HepG2 (cell line): ENCODE data around the gene ETS1. TPM values are rescaled to one million over a fixed set of nuclear protein-coding genes. Genes with fewer than 3 reads are reported as not detected.

ENCODE experiments used
- BCL6 ChIP-seq: IDR thresholded peaks from 2 replicates; pipeline ENCODE4 v1.6.1; 2016; ENCODE audit warnings: missing genetic modification reagents, missing compliant biosample characterization
- DNMT1 ChIP-seq: sonication (generic); formaldehyde crosslinking; IDR thresholded peaks from 2 replicates; pipeline ENCODE4 v1.5.1; 2020; ENCODE audit warnings: mild to moderate bottlenecking, missing genetic modification reagents
- FOXA3 ChIP-seq: IDR thresholded peaks from 2 replicates; pipeline ENCODE4 v1.6.1; 2016; ENCODE audit warnings: missing genetic modification reagents, missing compliant biosample characterization
- KDM2A ChIP-seq: sonication (generic); formaldehyde crosslinking; IDR thresholded peaks from 2 replicates; pipeline ENCODE4 v1.4.0; 2020; ENCODE audit warnings: low read depth, missing genetic modification reagents, borderline replicate concordance
- LCORL ChIP-seq, 2 experiments: fragments of 450-650 bp in 1 of 2; sonication (generic) in 1 of 2; formaldehyde crosslinking in 1 of 2; IDR thresholded peaks; 2 replicates each; pipeline versions ENCODE4 v1.5.0 to v1.6.1; 2017 to 2020; ENCODE audit warnings: antibody characterized with exemption in 1 of 2, missing genetic modification reagents in 1 of 2
- NR2F2 ChIP-seq: IDR thresholded peaks from 2 replicates; pipeline ENCODE4 v1.6.1; 2012; ENCODE audit warnings: low read depth, inconsistent platforms, borderline replicate concordance
- ZBTB1 ChIP-seq: sonication (generic); formaldehyde crosslinking; IDR thresholded peaks from 2 replicates; pipeline ENCODE4 v1.4.0; 2020; ENCODE audit warnings: missing genetic modification reagents, borderline replicate concordance
- ZNF331 ChIP-seq: sonication (generic); formaldehyde crosslinking; IDR thresholded peaks from 2 replicates; pipeline ENCODE4 v1.4.0; 2020; ENCODE audit warnings: missing genetic modification reagents
- ZNF431 ChIP-seq: sonication (generic); formaldehyde crosslinking; IDR thresholded peaks from 2 replicates; pipeline ENCODE4 v1.9.0; 2022; ENCODE audit warnings: missing genetic modification reagents, low read depth, mild to moderate bottlenecking, borderline replicate concordance
- ZNF577 ChIP-seq: sonication (generic); formaldehyde crosslinking; IDR thresholded peaks from 2 replicates; pipeline ENCODE4 v1.4.0; 2020; ENCODE audit warnings: mild to moderate bottlenecking, low read depth, missing genetic modification reagents, borderline replicate concordance
- ZNF773 ChIP-seq: sonication (generic); formaldehyde crosslinking; IDR thresholded peaks from 2 replicates; pipeline ENCODE4 v1.4.0; 2020; ENCODE audit warnings: missing genetic modification reagents, borderline replicate concordance
- ZNF788 ChIP-seq: sonication (generic); formaldehyde crosslinking; IDR thresholded peaks from 2 replicates; pipeline ENCODE4 v1.5.0; 2020; ENCODE audit warnings: mild to moderate bottlenecking, missing genetic modification reagents, borderline replicate concordance
- polyA plus RNA-seq, 8 experiments: library from polyadenylated mRNA; depleted of rRNA in 3 of 8; stranded (reverse) in 7 of 8; unstranded in 1 of 8; fragments of >200 nt; fragmentation: Illumina TruSeq in 4 of 8; extraction: Trizol in 4 of 8; gene quantifications; 2 replicates each; pipeline versions ENCODE4 v1.2.1 to v1.2.3, GENCODE V29; 2011 to 2016; ENCODE audit warnings: low read depth in 4 of 8, missing spikeins in 1 of 8, mixed read lengths in 1 of 8; ENCODE audit not compliant: insufficient read depth in 1 of 8
- total RNA-seq, 5 experiments: library from RNA; depleted of rRNA; stranded (reverse); fragments of >200 nt; fragmentation: Illumina TruSeq; extraction: Trizol; gene quantifications; 2 replicates each; pipeline ENCODE4 v1.2.3, GENCODE V29; 2016; ENCODE audit warnings: low read depth in 1 of 5
- TF ChIP-seq, protein P1 (sequence below): IDR thresholded peaks from 2 replicates; pipeline ENCODE4 v1.6.1; 2016; ENCODE audit warnings: mild to moderate bottlenecking
- TF ChIP-seq, protein P2 (sequence below), 2 experiments: fragments of 450-650 bp in 1 of 2; sonication (generic) in 1 of 2; formaldehyde crosslinking in 1 of 2; IDR thresholded peaks; 2 replicates each; pipeline versions ENCODE4 v1.6.1 to v1.8.0; 2016 to 2022; ENCODE audit warnings: antibody characterized with exemption in 1 of 2, mild to moderate bottlenecking in 1 of 2, missing genetic modification reagents in 1 of 2
- TF ChIP-seq, protein P3 (sequence below): sonication (generic); formaldehyde crosslinking; IDR thresholded peaks from 2 replicates; pipeline ENCODE4 v1.4.0; 2020; ENCODE audit warnings: mild to moderate bottlenecking, missing genetic modification reagents

Gene ETS1
- total and polyA plus RNA-seq, 2 of the 13 experiments (the other 11 are each of a cell fraction or from before 2014, with no cell fraction given), result 0.18 to 0.34 TPM

DNA sequence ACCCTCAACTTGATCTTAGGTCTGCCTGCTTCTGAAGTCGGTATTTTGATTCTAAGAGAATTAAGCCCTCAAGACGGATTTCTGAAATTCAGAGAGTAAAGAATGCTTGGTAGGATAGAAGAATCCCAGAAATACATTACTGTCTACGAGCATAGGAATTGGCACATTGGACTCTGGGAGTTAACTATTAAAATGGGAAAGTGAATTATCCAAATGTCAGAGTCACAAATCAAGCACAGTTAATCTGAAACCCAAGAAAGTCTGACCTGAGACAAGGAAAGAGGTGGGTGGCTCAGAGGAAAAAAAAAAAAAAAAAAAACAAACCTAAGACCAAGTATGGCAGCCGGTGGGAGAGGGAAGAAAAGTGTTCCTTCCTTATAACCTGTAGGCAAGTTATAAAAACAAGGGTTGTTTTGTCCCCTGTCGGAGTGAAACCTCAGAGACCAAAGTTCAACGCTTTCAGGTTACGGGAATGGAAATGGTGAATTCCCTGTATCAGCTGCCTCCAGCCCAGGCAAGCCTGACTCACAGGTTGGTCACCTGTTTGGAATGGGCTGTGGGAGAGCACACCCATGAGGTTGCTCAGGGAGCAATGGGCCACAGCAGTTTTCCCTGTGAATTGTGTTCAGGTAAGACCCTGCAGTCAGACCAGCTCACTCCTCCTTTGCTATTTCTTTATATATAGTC is 139.0 kb downstream of the ETS1 start (continued):
- TF ChIP-seq DNMT1 (no peak), NR2F2 (no peak), FOXA3 (peak; percentile 59), BCL6 (CRISPR knock-in tag) (peak; percentile 42; the same call in 1 of the 2 replicates), ZNF577 (no peak), ZBTB1 (CRISPR knock-in tag) (no peak), ZNF788 (peak; percentile 17; the same call in 1 of the 2 replicates), ZNF431 (no peak), ZNF773 (CRISPR knock-in tag) (no peak), LCORL (IDR thresholded peaks at IDR 0.05) (no peak), LCORL (CRISPR knock-in tag; IDR thresholded peaks at IDR 0.05) (0 out of 2 replicates have a peak, but pooled peaks have one; percentile 20), KDM2A (CRISPR knock-in tag) (peak; percentile 72), ZNF331 (CRISPR knock-in tag) (peak; percentile 45; the same call in 1 of the 2 replicates)
- TF ChIP-seq, protein P1, sequence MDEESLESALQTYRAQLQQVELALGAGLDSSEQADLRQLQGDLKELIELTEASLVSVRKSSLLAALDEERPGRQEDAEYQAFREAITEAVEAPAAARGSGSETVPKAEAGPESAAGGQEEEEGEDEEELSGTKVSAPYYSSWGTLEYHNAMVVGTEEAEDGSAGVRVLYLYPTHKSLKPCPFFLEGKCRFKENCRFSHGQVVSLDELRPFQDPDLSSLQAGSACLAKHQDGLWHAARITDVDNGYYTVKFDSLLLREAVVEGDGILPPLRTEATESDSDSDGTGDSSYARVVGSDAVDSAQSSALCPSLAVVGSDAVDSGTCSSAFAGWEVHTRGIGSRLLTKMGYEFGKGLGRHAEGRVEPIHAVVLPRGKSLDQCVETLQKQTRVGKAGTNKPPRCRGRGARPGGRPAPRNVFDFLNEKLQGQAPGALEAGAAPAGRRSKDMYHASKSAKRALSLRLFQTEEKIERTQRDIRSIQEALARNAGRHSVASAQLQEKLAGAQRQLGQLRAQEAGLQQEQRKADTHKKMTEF, result peak; percentile 54; the same call in 1 of the 2 replicates
- TF ChIP-seq, protein P2, sequence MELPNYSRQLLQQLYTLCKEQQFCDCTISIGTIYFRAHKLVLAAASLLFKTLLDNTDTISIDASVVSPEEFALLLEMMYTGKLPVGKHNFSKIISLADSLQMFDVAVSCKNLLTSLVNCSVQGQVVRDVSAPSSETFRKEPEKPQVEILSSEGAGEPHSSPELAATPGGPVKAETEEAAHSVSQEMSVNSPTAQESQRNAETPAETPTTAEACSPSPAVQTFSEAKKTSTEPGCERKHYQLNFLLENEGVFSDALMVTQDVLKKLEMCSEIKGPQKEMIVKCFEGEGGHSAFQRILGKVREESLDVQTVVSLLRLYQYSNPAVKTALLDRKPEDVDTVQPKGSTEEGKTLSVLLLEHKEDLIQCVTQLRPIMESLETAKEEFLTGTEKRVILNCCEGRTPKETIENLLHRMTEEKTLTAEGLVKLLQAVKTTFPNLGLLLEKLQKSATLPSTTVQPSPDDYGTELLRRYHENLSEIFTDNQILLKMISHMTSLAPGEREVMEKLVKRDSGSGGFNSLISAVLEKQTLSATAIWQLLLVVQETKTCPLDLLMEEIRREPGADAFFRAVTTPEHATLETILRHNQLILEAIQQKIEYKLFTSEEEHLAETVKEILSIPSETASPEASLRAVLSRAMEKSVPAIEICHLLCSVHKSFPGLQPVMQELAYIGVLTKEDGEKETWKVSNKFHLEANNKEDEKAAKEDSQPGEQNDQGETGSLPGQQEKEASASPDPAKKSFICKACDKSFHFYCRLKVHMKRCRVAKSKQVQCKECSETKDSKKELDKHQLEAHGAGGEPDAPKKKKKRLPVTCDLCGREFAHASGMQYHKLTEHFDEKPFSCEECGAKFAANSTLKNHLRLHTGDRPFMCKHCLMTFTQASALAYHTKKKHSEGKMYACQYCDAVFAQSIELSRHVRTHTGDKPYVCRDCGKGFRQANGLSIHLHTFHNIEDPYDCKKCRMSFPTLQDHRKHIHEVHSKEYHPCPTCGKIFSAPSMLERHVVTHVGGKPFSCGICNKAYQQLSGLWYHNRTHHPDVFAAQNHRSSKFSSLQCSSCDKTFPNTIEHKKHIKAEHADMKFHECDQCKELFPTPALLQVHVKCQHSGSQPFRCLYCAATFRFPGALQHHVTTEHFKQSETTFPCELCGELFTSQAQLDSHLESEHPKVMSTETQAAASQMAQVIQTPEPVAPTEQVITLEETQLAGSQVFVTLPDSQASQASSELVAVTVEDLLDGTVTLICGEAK (IDR thresholded peaks at IDR 0.05), result no peak
- TF ChIP-seq, protein P2 (CRISPR knock-in tag; IDR thresholded peaks at IDR 0.05), result no peak
- TF ChIP-seq, protein P3, sequence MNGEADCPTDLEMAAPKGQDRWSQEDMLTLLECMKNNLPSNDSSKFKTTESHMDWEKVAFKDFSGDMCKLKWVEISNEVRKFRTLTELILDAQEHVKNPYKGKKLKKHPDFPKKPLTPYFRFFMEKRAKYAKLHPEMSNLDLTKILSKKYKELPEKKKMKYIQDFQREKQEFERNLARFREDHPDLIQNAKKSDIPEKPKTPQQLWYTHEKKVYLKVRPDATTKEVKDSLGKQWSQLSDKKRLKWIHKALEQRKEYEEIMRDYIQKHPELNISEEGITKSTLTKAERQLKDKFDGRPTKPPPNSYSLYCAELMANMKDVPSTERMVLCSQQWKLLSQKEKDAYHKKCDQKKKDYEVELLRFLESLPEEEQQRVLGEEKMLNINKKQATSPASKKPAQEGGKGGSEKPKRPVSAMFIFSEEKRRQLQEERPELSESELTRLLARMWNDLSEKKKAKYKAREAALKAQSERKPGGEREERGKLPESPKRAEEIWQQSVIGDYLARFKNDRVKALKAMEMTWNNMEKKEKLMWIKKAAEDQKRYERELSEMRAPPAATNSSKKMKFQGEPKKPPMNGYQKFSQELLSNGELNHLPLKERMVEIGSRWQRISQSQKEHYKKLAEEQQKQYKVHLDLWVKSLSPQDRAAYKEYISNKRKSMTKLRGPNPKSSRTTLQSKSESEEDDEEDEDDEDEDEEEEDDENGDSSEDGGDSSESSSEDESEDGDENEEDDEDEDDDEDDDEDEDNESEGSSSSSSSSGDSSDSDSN (CRISPR knock-in tag), result peak; percentile 60
